Osteoblast (primary cell): ENCODE data around the gene ATP2A3. TPM values are rescaled to one million over a fixed set of nuclear protein-coding genes. Genes with fewer than 3 reads are reported as not detected.

ENCODE experiments used
- DNase-seq: peaks from one replicate; pipeline ENCODE4 v3.0.0; 2011; ENCODE audit warnings: low spot score, mixed read lengths; ENCODE audit not compliant: insufficient read length; ENCODE audit errors: missing footprints
- H2AFZ ChIP-seq: 2 replicates; pipeline ENCODE4 v1.6.0; 2011; ENCODE audit warnings: mild to moderate bottlenecking, low read length
- H3K27ac ChIP-seq: 2 replicates; pipeline ENCODE4 v1.5.1; 2011; ENCODE audit warnings: mild to moderate bottlenecking, low read depth, low read length, moderate library complexity
- H3K27me3 ChIP-seq: 2 replicates; pipeline ENCODE4 v1.6.0; 2012; ENCODE audit warnings: mild to moderate bottlenecking, control low read depth, inconsistent platforms, low read length, moderate library complexity; ENCODE audit not compliant: insufficient read depth
- H3K36me3 ChIP-seq: 2 replicates; pipeline ENCODE4 v1.5.1; 2011; ENCODE audit warnings: mild to moderate bottlenecking, low read length, control low read depth, moderate library complexity; ENCODE audit not compliant: insufficient read depth
- H3K4me1 ChIP-seq: 2 replicates; pipeline ENCODE4 v1.5.1; 2011; ENCODE audit warnings: mild to moderate bottlenecking, low read length, control low read depth, moderate library complexity; ENCODE audit not compliant: insufficient read depth
- H3K4me2 ChIP-seq: 2 replicates; pipeline ENCODE4 v1.6.0; 2011; ENCODE audit warnings: mild to moderate bottlenecking, low read length; ENCODE audit not compliant: insufficient read depth
- H3K4me3 ChIP-seq: fragments of 200-600 bp; sonication (generic); 3 replicates; pipeline ENCODE4 v1.5.1; 2012; ENCODE audit warnings: mild to moderate bottlenecking, low read length, inconsistent platforms; ENCODE audit not compliant: insufficient read depth
- H3K79me2 ChIP-seq: 2 replicates; pipeline ENCODE4 v1.6.0; 2012; ENCODE audit warnings: mild to moderate bottlenecking, low read length, control low read depth, inconsistent platforms; ENCODE audit not compliant: insufficient read depth
- H3K9me3 ChIP-seq: 2 replicates; pipeline ENCODE4 v1.5.1; 2011; ENCODE audit warnings: low read depth, low read length, control low read depth
- H4K20me1 ChIP-seq: 2 replicates; pipeline ENCODE4 v1.6.0; 2012; ENCODE audit warnings: mild to moderate bottlenecking, low read length, control low read depth; ENCODE audit not compliant: insufficient read depth
- total RNA-seq: library from RNA; depleted of rRNA; stranded (reverse); fragments of >200 nt; gene quantifications from 2 replicates; pipeline ENCODE4 v1.2.3, GENCODE V29; 2012
- TF ChIP-seq, protein P1 (sequence below): IDR thresholded peaks from 2 replicates; pipeline ENCODE4 v1.5.1; 2011; ENCODE audit warnings: mild to moderate bottlenecking, low read depth, low read length, moderate library complexity; ENCODE audit errors: extremely low read depth

The ATP2A3 gene
- total RNA-seq, 1 donor = 1.4 TPM

DNA sequence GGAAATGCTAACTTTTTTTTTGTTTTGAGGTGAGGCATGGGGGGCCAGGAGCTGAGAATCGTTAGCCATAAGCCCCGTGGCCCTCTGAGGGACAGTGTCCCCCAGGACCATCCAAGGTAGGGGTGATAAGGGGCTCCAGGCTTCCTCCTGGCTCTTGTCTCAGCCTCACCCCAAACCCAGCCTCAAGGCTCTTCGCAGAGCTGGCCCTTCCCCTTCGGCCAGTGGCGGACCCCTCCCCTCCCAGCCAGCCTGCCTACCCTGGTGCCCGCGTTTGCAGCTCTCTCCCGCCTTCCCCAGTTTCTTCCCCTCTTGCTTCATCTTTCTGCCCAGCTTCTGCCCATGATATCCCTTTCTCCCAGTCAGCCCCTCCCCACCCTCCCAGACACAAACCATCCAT lies 22.7 kb upstream of the ATP2A3 start:
- H3K79me2 ChIP-seq = no peaks in the 10 kb centered on the region
- H3K27me3 ChIP-seq = no peaks in the 10 kb centered on the region
- H3K4me1 ChIP-seq = peaks cover 12% of the 10 kb centered on the region
- DNase-seq = peak; percentile 27
- no peaks in the 10 kb centered on the region for H4K20me1 ChIP-seq
- H3K36me3 ChIP-seq = no peaks in the 10 kb centered on the region
- TF ChIP-seq, protein P1, sequence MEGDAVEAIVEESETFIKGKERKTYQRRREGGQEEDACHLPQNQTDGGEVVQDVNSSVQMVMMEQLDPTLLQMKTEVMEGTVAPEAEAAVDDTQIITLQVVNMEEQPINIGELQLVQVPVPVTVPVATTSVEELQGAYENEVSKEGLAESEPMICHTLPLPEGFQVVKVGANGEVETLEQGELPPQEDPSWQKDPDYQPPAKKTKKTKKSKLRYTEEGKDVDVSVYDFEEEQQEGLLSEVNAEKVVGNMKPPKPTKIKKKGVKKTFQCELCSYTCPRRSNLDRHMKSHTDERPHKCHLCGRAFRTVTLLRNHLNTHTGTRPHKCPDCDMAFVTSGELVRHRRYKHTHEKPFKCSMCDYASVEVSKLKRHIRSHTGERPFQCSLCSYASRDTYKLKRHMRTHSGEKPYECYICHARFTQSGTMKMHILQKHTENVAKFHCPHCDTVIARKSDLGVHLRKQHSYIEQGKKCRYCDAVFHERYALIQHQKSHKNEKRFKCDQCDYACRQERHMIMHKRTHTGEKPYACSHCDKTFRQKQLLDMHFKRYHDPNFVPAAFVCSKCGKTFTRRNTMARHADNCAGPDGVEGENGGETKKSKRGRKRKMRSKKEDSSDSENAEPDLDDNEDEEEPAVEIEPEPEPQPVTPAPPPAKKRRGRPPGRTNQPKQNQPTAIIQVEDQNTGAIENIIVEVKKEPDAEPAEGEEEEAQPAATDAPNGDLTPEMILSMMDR = no peak
- no peak overlapping the region for H3K4me2 ChIP-seq
- H3K4me3 ChIP-seq = no peak overlapping the region
- no peak overlapping the region for H2AFZ ChIP-seq
- H3K9me3 ChIP-seq = no peaks in the 10 kb centered on the region
- no peak overlapping the region for H3K27ac ChIP-seq

DNA sequence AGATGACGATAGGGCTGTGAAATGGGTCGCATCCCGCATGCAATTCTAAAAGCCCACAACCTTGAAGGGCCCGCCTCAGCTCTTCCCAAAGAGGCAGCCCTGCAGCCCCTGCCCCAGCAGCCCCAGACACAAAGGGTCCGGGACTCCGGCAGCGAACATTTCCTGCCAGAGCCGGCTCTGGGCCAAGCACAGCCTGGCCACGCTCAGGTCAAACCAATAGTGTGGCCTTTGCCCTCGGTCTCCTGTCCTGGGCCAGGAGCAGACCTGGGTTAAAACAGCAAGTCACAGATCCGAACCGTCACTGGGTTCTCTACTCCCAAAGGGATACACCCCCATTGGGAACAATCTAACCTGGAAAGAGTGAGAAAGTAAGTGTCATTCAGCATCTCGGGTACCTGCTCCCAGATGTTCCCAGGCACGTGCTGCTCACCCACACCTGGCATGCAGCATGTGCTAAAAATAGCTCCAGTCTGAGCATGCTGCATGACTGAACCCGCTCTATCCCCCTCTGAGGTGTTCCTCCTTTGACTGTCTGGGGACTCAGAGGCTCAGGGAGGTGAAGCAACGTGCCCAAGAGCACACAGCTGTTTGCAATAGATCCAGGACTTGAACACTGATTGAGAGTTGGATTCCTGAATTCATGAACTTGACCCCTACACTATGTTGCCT lies 22.2 kb upstream of the ATP2A3 start:
- DNase-seq = peak; percentile 81
- H3K36me3 ChIP-seq = no peaks in the 10 kb centered on the region
- H4K20me1 ChIP-seq = no peaks in the 10 kb centered on the region
- no peak overlapping the region for H2AFZ ChIP-seq
- H3K4me1 ChIP-seq = peaks cover 12% of the 10 kb centered on the region
- no peaks in the 10 kb centered on the region for H3K79me2 ChIP-seq
- H3K27me3 ChIP-seq = no peaks in the 10 kb centered on the region
- H3K4me3 ChIP-seq = no peak overlapping the region
- no peak overlapping the region for H3K4me2 ChIP-seq
- no peak overlapping the region for H3K27ac ChIP-seq
- H3K9me3 ChIP-seq = no peaks in the 10 kb centered on the region
- TF ChIP-seq, protein P1 = no peak

DNA sequence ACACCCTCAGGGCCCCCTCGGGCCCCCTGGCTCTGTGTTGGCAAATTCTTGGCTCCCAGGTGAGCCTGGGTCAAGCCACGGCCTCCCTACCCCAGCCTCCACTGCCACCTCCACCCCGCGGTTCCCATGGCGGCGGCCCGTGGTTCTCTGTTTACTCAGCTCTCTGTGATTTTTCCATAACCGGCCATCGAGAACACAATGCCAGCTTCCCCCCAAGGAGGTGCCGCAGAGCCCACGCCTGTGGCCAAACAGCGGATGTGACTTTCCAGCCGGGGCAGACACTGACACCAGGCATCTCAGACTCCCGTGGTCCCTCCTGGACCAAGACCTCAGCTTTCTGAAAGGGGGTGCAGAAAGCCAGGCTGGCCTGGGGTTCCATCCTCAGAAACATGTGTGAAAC lies 21.6 kb upstream of the ATP2A3 start:
- peaks cover 12% of the 10 kb centered on the region for H3K4me1 ChIP-seq
- H3K4me2 ChIP-seq = no peak overlapping the region
- DNase-seq = peak; percentile 81
- H3K79me2 ChIP-seq = no peaks in the 10 kb centered on the region
- H3K4me3 ChIP-seq = no peak overlapping the region
- no peak overlapping the region for H2AFZ ChIP-seq
- H3K36me3 ChIP-seq = no peaks in the 10 kb centered on the region
- no peaks in the 10 kb centered on the region for H4K20me1 ChIP-seq
- H3K9me3 ChIP-seq = no peaks in the 10 kb centered on the region
- TF ChIP-seq, protein P1 = no peak
- no peaks in the 10 kb centered on the region for H3K27me3 ChIP-seq
- H3K27ac ChIP-seq = no peak overlapping the region

DNA sequence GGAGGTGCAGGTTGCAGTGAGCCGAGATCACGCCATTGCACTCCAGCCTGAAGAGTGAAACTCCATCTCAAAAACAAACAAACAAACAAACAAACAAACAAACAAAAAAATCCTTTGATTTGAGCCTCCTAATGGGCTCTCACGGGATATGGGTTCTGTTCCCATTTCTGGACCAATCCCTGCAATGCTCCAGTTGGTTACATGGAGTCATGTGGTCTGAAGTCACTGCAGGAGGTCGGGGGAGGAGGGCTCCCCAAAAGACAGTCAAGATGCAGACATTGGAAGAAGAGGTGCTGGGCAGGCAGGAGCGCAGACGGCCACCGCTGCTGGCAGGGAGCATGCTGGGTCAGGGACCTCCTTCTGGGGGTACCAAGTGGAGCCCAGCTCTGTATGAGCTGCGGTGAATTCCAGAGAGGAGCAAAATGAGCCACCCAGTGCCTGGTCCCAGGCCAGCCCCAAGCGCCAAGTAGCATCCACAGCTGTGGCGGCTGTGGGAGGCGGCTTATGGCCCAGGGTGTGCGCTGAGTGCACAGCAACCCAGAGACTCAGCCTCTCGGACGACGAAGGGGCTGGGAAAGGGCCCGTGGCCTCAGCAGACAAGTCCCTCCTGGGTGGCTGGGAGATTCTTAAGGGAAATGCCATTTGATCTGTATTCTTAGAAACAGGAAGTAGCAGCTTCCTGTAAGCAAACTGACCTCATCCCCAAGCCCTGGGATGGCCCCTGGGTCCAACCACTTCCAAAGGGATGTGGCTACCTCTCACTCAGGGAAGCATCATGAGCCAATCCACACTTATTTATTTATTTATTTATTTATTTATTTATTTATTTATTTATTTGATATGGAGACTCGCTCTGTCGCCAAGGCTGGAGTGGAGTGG lies 19.6 kb upstream of the ATP2A3 start:
- DNase-seq = peak; percentile 62
- TF ChIP-seq, protein P1 = no peak
- H2AFZ ChIP-seq = peak overlapping the region; percentile 21
- H3K36me3 ChIP-seq = no peaks in the 10 kb centered on the region
- peaks cover 6% of the 10 kb centered on the region for H3K4me1 ChIP-seq
- H3K27me3 ChIP-seq = no peaks in the 10 kb centered on the region
- H3K4me3 ChIP-seq = no peak overlapping the region
- no peaks in the 10 kb centered on the region for H3K79me2 ChIP-seq
- peaks cover 2% of the 10 kb centered on the region for H3K9me3 ChIP-seq
- no peak overlapping the region for H3K4me2 ChIP-seq
- H3K27ac ChIP-seq = no peak overlapping the region
- H4K20me1 ChIP-seq = no peaks in the 10 kb centered on the region
